22Rv1 (cell line): ENCODE results near the gene BMPER.

Source experiments
- CTCF ChIP-seq: fragments of 450-650 bp; IDR thresholded peaks from 2 replicates; pipeline ENCODE4 v1.5.1; 2017; ENCODE audit warnings: mild to moderate bottlenecking
- ZFX ChIP-seq: fragments of 450-650 bp; IDR thresholded peaks from 2 replicates; pipeline ENCODE4 v1.6.1; 2017; ENCODE audit warnings: antibody characterized with exemption, borderline replicate concordance

GRCh38 chr7:34019301-34019790 lies 114.0 kb downstream of the BMPER start:
- TF ChIP-seq CTCF, result no peak
- TF ChIP-seq ZFX, result no peak
